NCI-H82 treated with DMSO at 0.1 percent for 48 hours (cell line): ENCODE measurements around the gene SLC30A7.
"Not testable (repeated sequence)": the region's sequence is repeated elsewhere in the genome, so short reads cannot be mapped to it uniquely, and the experiment has no call there.

Experiments used
- DNase-seq: peaks from one replicate; lab custom pipeline; 2025; ENCODE audit not compliant: unreplicated experiment; lab: John Stamatoyannopoulos, UW

The SLC30A7 gene

DNA sequence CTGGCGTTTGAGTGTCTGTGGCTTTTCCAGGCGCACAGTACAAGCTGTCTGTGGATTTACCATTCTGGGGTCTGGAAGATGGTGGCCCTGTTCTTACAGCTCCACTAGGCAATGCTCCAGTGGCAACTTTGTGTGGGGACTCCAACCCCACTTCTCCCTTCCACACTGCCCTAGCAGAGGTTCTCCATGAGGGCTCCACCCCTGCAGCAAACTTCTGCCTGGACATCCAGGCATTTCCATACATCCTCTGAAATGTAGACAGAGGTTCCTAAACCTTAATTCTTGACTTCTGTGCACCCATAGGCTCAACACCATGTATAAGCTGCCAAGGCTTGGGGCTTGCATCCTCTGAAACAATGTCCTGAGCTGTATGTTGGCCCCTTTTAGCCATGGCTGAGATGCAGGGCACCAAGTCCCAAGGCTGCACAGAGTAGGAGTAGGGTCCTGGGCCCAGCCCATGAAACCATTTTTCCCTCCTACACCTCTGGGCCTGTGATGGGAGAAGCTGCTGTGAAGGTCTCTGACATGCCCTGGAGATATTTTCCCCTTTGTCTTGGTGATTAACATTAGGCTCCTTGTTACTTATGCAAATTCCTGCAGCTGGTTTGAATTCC, 5.9 kb upstream of the SLC30A7 start:
- not testable (repeated sequence) for DNase-seq

DNA sequence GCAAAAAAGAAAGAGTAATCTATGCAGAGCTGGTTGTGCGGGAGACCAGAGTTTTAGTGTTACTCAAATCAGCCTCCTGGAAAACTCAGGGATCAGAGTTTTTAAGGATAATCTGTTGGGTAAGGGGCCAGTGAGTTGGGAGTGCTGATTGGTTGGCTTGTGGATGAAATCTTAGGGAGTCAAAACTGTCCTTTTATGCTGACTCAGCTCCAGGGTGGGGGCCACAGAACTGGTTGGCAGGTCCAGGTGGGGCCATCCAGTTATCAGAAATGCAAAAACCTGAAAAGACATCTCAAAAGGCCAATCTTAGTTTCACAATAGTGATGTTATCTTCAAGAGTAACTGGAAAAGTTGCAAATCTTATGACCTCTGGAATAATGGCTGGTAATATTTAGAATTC, 4.5 kb upstream of the SLC30A7 start:
- no peak for DNase-seq

GRCh38 chr1:100892554-100892953, 3.3 kb upstream of the SLC30A7 start:
- no peak for DNase-seq

- no peak for DNase-seq
These were observed 2.2 kb upstream of the SLC30A7 start for GRCh38 chr1:100893718-100894117.

DNA sequence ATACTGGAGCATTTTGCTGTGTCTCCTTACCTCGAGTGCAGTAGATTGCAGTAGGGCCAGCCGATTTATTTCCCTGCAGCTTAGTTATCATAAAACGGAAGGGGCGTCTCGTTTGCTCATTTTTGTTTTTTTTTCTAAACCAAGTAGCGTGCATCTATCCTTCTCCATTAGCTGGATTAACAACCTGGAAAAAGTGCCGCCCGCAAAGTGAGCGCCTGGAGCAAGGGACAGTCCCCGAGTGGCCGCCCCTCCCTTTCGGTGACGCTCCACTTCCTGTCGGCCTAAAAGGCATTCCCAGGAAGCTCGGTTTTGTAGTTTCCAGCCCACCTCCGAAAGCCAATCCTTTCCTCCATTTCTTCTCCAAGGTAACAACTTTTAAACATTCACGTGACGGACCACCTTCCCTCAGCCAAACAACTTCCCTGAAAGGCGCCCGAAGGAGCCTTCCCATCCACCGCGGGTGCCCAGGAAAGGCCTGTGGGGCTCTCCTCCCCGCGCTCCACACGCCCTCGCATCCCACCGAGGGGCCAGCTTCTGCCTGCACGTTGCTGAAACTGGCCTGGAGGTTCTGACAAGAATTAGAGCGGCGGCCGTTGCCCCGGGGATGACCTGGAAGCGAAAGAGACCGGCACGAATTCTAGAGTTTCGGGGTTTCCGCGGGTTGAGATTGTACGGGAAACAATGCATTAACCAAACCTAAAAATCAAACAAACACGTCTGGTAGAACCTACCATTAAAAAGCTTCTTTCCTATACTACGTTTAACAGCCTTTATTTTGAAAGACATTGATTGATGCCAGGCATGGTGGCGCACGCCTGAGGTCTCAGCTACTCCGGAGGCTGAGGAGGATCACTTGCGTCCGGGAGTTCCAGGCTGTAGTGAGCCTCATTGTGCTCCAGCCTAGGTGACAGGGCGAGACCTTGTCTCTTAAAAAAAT, 1.0 kb upstream of the SLC30A7 start, which contains the start of gene EXTL2:
Gene EXTL2 (minus strand): TSS at position 240 of the 937 bp plus-strand sequence. CDS start 6,085 bp downstream, outside the sequence.
- DNase-seq: peak; percentile 95

GRCh38 chr1:100896481-100896982, 642 bp downstream of the SLC30A7 start:
- DNase-seq: no peak

DNA sequence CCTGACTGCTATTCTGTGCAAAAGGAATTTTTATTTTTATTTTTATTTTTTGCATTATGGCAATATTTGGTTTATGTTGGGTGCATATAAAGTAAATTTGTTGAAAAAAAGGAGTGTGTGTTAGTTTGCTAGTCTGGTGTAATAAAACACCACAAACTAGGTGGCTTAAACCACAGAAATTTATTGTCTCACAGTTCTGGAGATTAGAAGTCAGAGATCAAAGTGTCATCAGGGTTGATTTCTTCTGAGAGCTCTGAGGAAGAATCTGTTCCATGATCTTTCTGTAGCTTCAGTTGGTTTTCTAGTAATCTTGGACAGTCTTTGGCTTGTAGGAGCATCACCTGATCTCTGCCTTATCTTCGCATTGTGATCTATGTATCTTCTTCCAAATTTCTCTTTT, 6.5 kb downstream of the SLC30A7 start:
- DNase-seq: no peak

- DNase-seq: no peak
These were observed 7.9 kb downstream of the SLC30A7 start for GRCh38 chr1:100903777-100904176.

DNA sequence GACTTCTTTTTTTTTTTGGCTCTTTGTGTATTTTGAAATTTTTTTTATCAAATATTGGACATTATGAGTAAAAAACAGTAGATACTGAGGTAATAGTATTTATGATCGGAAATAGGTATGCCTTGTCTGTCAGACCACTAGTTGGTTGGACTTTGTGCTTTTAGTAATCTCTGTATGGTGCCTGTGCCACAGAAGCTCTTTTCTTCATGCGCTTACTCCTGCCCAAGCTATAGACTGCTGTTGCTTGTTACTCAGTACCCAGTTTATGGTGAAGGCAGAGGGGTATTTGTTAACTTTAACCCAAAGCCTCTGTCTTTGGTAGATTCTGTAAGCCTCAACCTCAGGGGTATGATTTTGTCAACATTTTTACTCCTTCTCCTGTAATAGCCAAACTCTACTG, 8.6 kb downstream of the SLC30A7 start:
- DNase-seq: no peak

- no peak for DNase-seq
These were observed 9.3 kb downstream of the SLC30A7 start for GRCh38 chr1:100905181-100905580.

- DNase-seq: no peak
These were observed 12.0 kb downstream of the SLC30A7 start for GRCh38 chr1:100907887-100908286.

GRCh38 chr1:100909018-100909417, 13.1 kb downstream of the SLC30A7 start:
- DNase-seq: no peak

GRCh38 chr1:100912019-100912418, 16.1 kb downstream of the SLC30A7 start:
- no peak for DNase-seq

GRCh38 chr1:100921110-100921706, 25.3 kb downstream of the SLC30A7 start:
- peak; percentile 28 for DNase-seq

DNA sequence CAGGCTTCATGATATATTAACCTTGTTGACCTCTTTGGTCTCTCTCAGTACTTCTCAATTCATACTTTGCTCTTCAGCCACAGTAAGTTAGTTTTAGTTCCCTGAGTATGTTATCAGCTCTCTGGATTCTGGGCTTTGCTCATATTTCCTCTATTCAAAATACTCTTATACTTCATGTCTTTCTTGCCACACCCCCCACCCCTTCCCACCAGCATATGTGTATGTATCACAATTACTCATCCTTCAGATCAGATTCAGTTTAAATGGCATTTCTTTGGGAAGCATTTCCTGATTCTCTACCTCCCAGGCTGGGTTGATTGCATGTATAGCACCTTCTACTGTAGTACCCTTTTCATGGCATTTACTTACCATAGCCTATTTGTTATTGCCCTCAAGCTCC, 28.3 kb downstream of the SLC30A7 start:
- DNase-seq: no peak

- no peak for DNase-seq
These were observed 29.1 kb downstream of the SLC30A7 start for GRCh38 chr1:100924991-100925390.

DNA sequence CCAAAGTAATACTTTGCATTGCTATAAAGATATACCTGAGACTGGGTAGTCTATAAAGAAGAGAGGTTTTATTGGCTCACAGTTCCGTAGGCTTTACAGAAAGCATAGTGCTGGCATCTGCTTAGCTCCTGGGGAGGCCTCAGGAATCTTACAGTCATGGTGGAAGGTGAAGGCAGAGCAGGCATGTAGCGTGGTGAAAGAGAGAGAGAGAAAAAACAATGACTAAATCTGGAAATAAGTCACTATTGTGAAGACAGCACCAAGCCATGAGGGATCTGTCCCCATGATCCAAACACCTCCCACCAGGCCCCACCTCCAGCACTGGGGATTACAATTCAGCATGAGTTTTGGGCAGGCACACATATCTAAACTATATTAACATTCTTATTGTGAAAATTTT, 30.4 kb downstream of the SLC30A7 start:
- DNase-seq: no peak

DNA sequence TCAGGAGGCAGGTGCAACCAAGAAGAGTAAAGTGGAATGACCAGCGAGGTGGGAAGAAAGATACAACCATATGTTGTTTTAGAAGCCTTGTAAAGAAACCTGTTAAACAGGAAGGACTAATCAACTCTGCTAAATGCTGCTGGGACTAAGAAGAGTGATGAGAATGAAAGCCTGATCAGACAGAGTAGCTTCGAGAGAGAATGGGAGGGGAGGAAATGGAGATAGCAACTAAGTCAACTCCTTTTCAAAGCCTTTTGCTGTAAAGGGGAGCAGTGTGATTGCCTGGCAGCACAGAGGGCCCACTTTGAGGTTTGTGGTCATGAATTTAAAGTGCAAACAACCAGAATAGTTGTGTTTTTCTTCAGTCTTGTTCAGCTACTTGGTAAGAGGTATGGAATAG, 31.4 kb downstream of the SLC30A7 start:
- no peak for DNase-seq

DNA sequence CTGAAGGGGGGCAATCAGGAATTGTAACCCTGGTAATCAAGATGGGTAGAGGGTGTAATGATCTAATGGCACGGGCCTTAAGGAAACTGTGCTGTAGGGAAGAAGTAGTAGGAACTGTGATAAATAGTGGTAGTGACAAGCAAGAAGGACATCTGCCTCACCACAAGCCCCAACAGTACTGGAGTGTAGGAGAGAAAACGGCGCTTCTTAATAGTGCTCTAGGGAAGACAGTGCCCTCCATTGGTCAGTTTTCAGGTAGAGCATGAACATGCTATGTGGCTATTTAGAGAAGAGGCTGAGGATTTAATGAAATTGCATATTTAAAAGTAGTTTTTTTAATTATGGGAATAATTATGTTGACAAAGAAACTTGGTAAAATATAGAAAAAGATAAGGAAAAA, 32.2 kb downstream of the SLC30A7 start:
- peak; percentile 86 for DNase-seq

- no peak for DNase-seq
These were observed 34.6 kb downstream of the SLC30A7 start for GRCh38 chr1:100930494-100930893.

GRCh38 chr1:100931716-100932115, 35.8 kb downstream of the SLC30A7 start:
- no peak for DNase-seq

DNA sequence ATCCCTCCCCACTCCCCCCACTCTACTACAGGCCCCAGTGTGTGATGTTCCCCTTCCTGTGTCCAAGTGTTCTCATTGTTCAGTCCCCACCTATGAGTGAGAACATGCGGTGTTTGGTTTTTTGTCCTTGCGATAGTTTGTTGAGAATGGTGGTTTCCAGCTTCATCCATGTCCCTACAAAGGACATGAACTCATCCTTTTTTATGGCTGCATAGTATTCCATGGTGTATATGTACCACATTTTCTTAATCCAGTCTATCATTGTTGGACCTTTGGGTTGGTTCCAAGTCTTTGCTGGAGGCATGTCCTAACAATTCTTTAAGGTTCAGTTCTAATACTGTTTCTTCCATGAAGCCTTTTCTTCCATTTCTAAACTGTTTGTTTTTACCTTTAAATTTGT, 37.7 kb downstream of the SLC30A7 start:
- not testable (repeated sequence) for DNase-seq
